HT-29 (cell line): ENCODE results near the gene TRPV5. TPM values are rescaled to one million over a fixed set of nuclear protein-coding genes. Genes with fewer than 3 reads are reported as not detected.
A peak's percentile ranks its signal among the peaks of the same experiment; 100 is the strongest.

Experiments
- DNase-seq: peaks from one replicate; pipeline ENCODE4 v3.0.0-alpha.2; 2015; ENCODE audit warnings: low spot score
- total RNA-seq: library from RNA; depleted of rRNA; stranded (reverse); fragments of >200 nt; shearing (Covaris generic); gene quantifications from 2 replicates; pipeline ENCODE4 v1.2.3, GENCODE V29; 2014

The TRPV5 gene
- total RNA-seq, 1 experiment from 2014 or later, result not detected

DNA sequence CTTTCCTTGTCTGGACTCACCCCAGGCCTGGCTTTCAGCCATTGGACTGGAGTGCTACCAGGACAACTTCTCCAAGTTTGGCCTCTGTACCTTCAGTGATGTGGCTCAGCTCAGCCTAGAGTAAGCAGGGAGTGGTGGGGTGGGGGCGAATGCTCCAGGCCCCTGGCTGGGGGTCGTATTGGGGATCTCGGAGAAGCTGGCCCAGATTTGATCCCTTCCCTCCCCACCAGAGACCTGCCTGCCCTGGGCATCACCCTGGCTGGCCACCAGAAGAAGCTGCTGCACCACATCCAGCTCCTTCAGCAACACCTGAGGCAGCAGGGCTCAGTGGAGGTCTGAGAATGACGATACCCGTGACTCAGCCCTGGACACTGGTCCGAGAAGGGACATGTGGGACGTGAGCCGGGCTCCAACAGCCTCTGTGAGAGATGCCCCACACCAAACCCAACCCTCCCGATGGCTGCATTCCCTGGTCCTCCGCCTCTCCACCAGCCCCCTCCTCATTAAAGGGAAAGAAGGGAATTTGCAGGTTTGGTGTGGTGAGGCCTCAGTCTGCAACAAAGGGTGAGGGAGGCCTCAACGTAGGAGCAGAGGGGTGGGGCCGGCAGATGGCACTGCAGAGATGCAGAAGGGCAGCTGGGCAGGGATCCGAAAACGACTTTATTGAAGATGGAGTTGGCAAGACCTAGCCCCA lies 62.8 kb downstream of the TRPV5 start:
- DNase-seq, result no peak

DNA sequence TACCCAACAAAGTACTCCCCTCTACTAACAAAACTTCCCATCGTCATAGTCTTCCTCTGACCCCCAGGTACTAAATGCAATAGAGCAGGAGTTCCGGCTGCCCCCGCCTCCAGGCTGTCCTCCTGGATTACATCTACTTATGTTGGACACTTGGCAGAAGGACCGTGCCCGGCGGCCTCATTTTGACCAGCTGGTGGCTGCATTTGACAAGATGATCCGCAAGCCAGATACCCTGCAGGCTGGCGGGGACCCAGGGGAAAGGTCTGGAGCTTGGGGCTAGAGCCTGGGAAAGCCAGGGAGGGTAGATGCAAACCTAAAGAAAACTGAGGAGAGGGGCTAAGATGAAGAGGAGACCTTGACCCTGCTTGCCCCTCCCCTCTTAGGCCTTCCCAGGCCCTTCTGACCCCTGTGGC lies 63.4 kb downstream of the TRPV5 start:
- DNase-seq, result no peak

- DNase-seq, result no peak
Observed at GRCh38 chr7:142869434-142869833, 64.1 kb downstream of the TRPV5 start.

- DNase-seq, result no peak
Observed at GRCh38 chr7:142868986-142869415, 64.5 kb downstream of the TRPV5 start.

DNA sequence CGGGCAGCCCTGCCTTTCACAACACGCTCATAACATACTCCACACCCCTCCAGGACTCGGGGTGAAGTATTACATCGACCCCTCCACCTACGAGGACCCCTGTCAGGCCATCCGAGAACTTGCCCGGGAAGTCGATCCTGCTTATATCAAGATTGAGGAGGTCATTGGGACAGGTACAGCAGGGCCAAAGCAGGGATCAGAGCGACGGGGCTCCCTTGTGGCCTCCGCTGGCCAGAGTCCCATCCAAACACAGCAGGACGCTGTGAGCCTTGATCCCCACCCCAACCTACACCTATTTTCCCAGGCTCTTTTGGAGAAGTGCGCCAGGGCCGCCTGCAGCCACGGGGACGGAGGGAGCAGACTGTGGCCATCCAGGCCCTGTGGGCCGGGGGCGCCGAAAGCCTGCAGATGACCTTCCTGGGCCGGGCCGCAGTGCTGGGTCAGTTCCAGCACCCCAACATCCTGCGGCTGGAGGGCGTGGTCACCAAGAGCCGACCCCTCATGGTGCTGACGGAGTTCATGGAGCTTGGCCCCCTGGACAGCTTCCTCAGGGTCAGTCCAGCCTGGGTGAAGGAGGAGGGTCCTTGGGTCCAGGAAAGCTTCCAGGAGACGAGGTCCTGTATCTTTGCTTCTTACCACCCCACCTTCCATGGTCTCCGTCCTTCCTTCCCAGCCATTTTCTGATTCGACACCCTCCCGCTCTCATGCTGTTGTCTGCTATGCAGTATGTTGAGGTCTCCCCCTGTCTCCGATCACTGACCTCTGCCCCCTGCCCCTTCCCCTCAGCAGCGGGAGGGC lies 65.2 kb downstream of the TRPV5 start:
- DNase-seq, result no peak

DNA sequence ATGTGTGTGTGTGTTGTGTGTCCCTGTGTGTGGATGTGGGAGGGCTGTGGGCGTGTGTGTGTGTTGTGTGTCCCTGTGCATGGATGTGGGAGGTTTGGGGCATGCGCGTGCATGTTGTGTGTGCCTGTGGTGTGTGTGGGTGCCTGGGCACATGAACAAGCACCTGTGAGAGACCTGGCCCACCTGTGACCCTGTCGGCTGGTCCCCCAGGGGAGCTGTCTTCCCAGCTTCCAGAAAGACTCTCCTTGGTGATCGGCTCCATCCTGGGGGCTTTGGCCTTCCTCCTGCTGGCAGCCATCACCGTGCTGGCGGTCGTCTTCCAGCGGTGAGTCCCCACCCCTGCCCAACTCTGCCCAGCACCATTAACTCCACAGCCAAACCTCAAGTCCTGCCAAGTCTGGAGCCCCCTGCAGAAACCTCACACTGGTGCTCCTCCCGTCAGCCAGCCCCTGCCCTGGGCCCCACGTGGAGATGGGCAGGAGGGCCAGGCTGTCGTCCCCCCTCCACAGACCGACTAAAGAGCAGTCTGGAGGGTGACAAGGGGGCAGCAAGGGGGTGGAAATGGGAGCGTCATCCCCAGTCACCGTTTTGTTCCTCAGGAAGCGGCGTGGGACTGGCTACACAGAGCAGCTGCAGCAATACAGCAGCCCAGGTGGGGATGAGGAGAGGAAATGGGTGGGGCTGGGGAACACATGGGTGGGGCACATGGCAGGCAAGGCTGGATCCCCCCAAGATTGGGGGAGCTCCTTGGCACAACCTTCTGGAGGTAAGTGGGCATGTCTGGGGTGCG lies 66.0 kb downstream of the TRPV5 start:
- no peak for DNase-seq

- DNase-seq, result no peak
Observed at GRCh38 chr7:142867097-142867378, 66.5 kb downstream of the TRPV5 start.

- DNase-seq, result peak; percentile 84
Observed at GRCh38 chr7:142866361-142867096, 67.0 kb downstream of the TRPV5 start.

- no peak for DNase-seq
Observed at GRCh38 chr7:142865766-142866165, 67.8 kb downstream of the TRPV5 start.

GRCh38 chr7:142864980-142865747 lies 68.4 kb downstream of the TRPV5 start:
- DNase-seq, result no peak

GRCh38 chr7:142863891-142864685 lies 69.5 kb downstream of the TRPV5 start:
- no peak for DNase-seq

GRCh38 chr7:142862786-142863400 lies 70.7 kb downstream of the TRPV5 start:
- DNase-seq, result no peak

GRCh38 chr7:142862351-142862750 lies 71.2 kb downstream of the TRPV5 start:
- DNase-seq, result no peak

GRCh38 chr7:142860968-142861367 lies 72.6 kb downstream of the TRPV5 start:
- DNase-seq, result no peak

DNA sequence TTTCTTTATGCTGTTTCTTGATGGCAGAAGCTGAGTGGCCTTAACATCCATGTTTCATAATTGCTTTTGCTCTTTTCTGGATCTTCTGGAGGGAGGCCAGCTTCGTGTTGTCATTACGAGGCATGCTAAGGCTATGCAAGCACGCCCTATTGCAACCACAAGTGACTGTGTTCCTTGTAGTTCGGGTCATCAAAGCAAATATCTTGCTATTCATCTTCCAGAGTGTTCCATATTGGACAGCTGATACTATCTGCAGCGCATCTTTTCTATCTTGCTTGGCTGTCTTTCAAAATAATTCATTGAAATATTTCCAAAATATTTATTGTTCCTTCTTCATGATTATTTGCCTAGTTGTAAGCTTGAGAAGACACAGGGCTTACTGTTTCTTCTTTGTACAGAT lies 73.7 kb downstream of the TRPV5 start:
- peak; percentile 24 for DNase-seq

GRCh38 chr7:142859411-142859810 lies 74.1 kb downstream of the TRPV5 start:
- DNase-seq, result no peak
